Measurements from ENCODE around the gene RND1.

GRCh38 chr12:48823281-48823680 lies 42.4 kb downstream of the RND1 start:
- no peak for TF ChIP-seq ATF4 (CRISPR knock-in tag; IDR thresholded peaks at IDR 0.05)
- no peak for TF ChIP-seq EZH2 (conservative IDR thresholded peaks at IDR 0.05; ENCODE audit: low read depth, low read length)
- TF ChIP-seq SIX1 (CRISPR knock-in tag; IDR thresholded peaks at IDR 0.05; ENCODE audit: borderline replicate concordance): no peak
- TF ChIP-seq POLR2AphosphoS5 (IDR thresholded peaks at IDR 0.05; ENCODE audit: low read depth, low read length): no peak
- no peak for TF ChIP-seq BCLAF1 (IDR thresholded peaks at IDR 0.05)
- no peak for TF ChIP-seq MAFG (CRISPR knock-in tag; IDR thresholded peaks at IDR 0.05)
- no peak for TF ChIP-seq ZKSCAN8 (CRISPR knock-in tag; IDR thresholded peaks at IDR 0.05; ENCODE audit: borderline replicate concordance)
- no peak for TF ChIP-seq USF2 (IDR thresholded peaks at IDR 0.05; ENCODE audit: low read depth, low read length)
- TF ChIP-seq USF2 (CRISPR knock-in tag; IDR thresholded peaks at IDR 0.05; ENCODE audit: borderline replicate concordance): no peak
- TF ChIP-seq YY1 (IDR thresholded peaks at IDR 0.05; ENCODE audit: insufficient read depth, insufficient replicate concordance, low read depth, low read length): no peak
- TF ChIP-seq ZFP37 (CRISPR knock-in tag; IDR thresholded peaks at IDR 0.05; ENCODE audit: borderline replicate concordance): no peak
- no peak for TF ChIP-seq ZNF280B (CRISPR knock-in tag; IDR thresholded peaks at IDR 0.05; ENCODE audit: borderline replicate concordance)
- TF ChIP-seq RAD21 (CRISPR knock-in tag; IDR thresholded peaks at IDR 0.05): no peak
- no peak for TF ChIP-seq EEA1 (CRISPR knock-in tag; IDR thresholded peaks at IDR 0.05; ENCODE audit: borderline replicate concordance)

Measured in HepG2 (cell line).